GM04504 (cell line): ENCODE data around the gene SLC25A24.
"Not testable (repeated sequence)": the region's sequence is repeated elsewhere in the genome, so short reads cannot be mapped to it uniquely, and the experiment has no call there.

ENCODE experiments used
- DNase-seq: peaks from one replicate; pipeline ENCODE4 v3.0.0-alpha.2; 2012; ENCODE audit warnings: low read depth

Gene SLC25A24

DNA sequence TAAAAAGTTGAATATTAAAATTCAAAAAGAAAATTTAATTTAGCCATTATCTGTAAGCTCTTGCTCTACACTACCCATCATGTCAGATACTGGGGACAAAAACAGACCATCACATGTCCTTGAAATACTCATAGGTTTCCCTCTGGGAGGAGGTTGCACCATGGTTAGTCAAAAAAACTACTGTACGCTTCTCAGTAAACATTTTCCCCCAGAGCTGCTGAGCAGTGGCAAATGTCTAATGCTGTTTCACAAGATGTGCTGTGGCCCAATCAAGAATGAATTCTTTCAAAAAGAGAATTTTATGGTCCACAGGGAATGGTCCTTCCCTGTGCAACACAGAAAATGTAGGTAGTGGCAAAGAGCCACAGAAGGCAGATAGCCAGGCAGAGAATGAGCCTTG lies 6.1 kb downstream of the SLC25A24 start:
- no peak for DNase-seq

DNA sequence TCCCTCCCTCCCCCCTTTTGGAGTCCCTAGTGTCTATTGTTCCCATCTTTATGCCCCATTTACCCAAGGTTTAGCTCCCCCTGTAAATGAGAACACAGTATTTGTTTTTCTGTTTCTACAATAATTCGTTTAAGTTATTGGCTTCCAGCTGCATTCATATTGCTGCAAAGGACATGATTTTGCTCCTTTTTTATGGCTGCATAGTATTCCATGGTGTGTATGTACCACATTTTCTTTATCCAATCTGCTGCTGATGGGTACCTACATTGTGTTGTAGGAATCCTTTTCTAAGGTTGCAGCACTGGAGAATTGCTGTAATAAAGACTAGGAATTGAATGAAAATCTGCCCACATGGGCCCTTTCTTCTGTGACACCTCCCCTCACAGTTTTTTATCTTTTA lies 6.8 kb downstream of the SLC25A24 start:
- no peak for DNase-seq

DNA sequence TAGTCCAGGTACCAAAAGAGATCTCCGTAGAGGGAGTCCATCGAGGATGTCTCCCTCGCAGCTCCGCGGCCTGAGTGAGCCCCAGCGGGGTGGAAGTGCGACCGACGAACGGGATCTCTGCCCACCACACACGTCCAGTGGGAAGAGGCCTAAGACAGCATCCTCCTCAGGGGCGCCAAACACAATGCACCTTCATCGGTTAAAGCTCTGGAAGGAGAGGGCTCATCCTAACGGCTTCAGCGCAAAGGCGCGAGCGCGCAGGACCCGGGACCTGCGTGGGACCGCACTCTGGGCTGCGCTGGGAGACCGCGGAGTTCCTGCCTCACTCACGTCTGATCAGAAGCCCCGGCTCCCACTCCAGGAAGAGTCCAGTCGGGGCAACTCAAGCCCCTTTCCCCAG lies 7.6 kb downstream of the SLC25A24 start:
- DNase-seq = no peak

DNA sequence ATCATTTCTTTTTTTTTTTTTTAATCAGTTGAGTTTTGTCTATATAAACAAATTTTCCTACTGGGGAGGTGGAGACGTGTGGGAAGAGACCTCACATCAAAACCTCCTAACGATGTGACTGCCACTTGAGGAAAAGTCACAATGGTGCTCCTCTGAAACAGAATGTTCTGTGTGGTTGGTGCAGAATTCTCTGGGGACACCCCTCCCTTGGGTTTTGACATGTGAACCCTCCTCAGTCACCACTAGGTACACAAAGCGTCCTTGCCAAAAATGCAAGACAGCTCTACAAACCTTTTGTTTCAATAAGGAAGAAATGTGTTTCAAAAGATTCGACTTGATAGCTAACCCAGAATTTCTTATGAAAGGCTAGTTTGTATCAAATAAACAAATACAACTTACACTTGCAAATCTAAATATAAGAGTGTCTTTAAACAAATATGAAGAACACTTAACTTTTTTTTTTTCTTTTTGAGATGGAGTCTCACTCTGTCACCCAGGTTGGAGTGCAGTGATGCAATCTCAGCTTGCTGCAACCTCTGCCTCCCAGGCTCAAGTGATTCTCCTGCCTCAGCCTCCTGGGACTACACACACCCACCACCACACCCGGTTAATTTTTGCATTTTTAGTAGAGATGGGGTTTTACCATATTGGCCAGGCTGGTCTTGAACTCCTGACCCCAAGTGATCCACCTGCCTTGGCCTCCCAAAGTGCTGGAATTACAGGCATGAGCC lies 9.3 kb downstream of the SLC25A24 start:
- DNase-seq = no peak

DNA sequence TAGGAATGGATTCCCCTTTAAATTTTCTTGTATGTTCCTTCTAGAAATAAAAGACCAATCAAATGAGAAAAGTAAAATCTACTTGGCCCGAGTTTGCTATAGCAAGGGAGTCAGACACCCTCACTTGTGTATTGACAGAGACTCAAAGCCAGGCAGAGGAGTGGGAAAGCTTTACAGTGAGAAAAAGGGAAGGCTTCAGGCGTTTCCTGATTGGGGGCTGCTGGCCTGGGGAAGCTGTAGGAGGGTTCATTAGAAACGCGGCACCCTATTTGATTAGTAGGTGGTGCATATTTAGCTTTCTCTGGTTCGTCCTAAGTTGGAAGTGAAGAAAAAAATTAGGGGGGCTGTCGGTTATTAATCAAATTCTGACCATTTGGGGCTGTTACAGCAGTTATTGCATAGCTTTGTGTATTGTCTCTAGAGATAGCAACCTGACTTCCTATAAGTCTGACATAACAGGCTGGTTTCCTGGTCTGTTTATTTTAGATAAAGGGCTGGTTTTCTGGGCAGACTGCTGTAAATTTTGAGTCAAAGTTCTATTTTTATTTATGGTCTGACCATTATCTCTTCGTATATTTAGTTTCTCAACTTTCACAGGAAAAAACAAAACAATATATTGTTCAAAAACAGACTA lies 10.0 kb downstream of the SLC25A24 start:
- no peak for DNase-seq

DNA sequence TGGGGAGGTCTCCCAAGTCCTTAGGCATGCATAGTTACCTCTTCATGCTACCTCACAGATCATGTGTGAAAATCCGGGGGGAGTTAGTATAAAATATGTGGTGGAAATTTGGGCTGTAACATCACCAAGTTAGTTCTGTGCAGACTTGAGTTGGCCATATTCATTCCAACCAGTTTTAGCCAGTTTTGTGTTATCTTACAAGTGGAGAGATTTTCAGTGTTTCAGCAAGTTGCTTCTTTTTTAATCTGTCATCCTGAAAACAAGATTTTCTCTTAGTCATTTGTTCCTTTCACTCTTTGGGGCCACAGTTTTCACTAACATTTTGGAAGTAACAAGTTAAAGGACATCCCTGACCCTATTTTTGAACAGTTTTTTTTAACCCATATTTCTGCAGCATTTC lies 11.3 kb downstream of the SLC25A24 start:
- no peak for DNase-seq

DNA sequence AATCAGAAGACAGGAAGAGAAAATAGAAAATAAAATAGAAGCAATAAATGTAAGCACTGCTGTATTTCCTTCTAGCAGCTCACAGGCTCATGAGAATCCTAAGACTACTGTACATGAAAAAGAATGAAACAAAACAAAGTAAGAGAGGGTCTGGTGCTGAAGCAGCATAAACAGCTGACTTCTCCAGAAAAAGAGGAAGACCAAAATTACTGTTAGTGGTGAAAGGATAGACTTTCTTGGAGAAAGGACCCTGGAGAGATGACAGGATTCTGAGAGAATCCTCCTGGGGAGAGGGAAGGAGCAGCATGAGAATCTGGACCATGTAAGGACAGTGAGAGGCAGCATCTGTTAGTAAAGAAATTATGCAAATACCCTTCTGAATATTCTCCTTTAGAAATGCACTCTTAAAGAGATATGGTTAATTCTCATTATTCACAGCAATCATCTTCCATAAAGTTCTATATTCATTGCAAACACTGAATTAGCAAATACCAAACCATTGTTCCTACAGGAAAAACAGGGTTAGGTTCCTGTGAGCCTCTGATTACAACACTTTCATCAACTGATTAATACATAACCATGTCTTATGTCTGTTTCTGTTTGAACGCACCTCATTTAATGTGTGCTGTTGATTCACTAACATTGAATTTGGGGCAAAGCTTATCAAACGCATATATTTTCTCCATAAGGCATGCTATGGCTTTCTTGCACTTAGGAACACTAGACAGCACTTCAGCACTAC lies 17.0 kb downstream of the SLC25A24 start:
- no peak for DNase-seq

DNA sequence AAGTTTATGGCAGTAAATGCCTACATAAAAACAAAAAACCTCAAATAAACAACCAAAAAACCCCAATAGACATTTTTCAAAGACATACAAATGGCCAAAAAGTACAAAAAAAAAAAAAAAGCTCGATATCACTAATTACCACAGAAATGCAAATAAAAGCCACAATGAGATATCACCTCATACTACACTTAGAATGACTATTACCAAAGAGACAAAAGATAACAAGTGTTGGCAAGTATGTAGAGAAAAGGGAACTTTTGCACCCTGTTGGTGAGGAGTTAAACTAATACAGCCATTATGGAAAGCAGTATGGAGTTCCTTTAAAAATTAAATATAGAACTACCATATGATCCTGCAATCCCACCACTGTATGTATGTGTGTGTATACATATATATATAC lies 21.1 kb downstream of the SLC25A24 start:
- no peak for DNase-seq

DNA sequence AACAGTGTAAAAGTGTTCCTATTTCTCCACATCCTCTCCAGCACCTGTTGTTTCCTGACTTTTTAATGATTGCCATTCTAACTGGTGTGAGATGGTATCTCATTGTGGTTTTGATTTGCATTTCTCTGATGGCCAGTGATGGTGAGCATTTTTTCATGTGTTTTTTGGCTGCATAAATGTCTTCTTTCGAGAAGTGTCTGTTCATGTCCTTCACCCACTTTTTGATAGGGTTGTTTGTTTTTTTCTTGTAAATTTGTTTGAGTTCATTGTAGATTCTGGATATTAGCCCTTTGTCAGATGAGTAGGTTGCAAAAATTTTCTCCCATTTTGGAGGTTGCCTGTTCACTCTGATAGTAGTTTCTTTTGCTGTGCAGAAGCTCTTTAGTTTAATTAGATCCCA lies 37.7 kb downstream of the SLC25A24 start:
- DNase-seq = not testable (repeated sequence)

DNA sequence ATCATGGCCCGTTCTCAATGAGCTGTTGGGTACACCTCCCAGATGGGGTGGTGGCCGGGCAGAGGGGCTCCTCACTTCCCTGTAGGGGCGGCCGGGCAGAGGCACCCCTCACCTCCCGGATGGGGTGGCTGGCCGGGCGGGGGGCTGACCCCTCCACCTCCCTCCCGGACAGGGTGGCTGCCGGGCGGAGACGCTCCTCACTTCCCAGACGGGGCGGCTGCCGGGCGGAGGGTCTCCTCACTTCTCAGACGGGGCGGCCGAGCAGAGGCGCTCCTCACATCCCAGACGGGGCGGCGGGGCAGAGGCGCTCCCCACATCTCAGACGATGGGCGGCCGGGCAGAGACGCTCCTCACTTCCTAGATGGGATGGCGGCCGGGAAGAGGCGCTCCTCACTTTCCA lies 40.2 kb downstream of the SLC25A24 start:
- not testable (repeated sequence) for DNase-seq

DNA sequence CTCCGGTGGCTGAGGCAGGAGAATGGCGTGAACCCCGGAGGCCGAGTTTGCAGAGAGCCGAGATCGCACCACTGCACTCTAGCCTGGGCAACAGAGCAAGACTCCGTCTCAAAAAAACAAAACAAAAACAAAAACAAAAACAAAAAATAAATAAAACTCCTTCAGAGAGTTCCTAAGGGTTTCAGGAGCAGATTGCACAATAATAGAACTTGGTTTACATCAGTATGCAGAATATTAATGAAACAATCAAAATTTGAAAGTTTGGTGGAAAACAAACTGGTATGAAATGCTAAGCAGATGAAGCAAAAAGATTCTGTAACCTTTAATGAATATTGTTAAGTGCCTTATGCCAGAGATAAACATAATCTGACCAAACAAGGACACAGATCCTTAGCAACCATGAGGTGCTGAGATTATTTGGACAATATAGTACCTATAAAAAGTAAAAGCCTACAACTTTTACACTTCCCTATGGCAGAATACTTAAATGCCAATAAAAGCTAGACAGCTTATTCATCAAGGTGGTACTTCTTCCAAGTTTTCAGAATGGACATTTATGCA lies 41.2 kb downstream of the SLC25A24 start:
- DNase-seq = no peak

DNA sequence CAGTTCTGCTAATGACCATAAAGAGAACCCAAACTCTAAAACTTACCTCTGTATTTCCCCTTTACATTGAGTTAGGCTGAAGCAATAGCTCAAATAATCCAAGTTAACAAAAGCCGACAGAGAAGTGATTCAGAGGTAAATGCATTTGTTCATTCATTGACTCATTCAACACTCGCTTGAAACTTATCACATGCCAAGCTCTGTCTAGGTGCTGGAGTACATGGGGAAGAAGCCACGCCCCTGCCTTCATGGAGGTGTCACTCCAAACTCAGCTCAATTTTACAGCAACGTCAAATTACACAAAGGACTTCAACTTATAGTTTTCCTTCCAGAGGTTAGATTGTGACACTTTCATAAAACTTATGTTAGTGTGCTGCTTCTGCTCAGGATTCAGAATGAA lies 45.8 kb downstream of the SLC25A24 start:
- DNase-seq = no peak

DNA sequence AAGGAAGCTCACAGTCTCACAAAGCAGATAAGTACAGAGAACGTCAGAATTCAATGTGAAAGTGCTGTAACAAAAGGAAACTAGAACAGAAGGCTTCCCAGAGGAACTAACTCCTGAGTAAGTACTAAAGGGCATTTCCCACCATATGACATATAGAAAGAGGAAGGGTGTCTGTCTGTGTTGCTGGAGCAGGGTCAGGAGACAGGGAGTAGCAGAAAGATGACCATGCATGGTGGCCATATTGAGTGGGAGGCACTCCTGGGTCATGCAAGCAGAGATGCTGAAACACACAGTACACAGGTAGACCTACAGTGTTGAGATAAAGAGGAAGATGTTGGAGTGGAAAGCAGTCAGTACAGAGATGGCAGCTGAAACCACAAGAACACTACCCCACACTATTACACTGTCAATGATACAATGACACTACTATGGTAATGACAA lies 47.3 kb downstream of the SLC25A24 start:
- no peak for DNase-seq

DNA sequence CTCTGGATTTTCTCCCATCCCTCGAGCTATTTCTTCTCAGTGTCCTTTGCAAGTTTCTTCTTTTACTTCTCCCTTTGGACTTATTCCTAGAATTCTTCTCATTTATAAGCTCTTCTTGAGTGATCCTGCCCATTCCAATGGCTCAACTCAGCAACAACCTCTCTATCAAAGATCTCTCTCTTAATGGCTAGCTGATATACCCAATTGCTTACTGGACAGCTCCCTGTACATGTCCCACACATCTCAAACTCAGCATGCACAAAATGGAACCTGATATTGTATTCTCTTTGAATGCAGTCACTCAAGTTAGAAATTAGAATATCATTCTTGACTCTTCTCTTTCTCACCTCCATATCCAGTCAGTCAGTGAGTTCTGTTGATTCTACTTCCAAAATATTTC lies 48.6 kb downstream of the SLC25A24 start:
- no peak for DNase-seq

DNA sequence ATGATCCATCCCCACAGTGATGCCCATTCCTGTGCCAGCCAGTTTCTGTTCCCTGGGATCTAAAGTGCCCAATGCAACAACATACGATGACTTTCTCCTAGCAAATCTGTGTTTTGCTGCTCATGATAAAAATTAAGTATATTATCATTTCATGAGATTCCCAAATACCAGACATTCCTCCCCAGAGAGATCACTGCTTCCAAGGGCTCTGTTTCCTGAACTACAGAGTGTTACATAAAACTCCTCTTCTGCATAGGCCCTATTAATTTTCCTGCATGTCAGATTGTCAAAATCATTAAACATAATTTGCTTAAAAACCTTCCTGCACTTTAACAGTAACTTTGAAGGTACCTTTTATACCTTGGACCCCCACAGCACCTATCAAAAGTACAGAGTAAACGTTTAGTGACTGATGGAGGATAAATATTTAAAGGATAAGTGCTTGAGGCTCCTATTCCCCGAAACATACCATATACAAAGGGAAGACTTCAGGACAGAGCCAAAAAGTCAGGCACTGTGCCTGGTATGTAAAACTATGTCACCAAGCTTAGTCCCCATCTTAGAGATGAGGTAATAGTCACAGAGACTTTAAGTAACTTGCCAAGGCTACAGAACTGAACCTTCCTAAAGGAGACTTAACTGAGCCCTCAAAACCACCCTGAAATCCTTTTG lies 50.2 kb downstream of the SLC25A24 start:
- no peak for DNase-seq

DNA sequence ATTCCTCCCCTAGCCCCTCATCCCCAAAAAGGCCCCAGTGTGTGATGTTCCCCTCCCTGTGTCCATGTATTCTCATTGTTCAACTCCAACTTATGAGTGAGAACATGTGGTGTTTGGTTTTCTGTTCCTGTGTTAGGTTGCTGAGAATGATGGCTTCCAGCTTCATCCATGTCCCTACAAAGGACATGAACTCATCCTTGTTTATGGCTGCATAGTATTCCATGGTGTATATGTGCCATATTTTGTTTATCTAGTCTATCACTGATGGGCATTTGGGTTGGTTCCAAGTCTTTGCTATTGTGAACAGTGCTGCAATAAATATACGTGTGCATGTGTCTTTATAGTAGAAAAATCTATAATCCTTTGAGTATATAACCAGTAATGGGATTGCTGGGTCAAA lies 55.6 kb downstream of the SLC25A24 start:
- not testable (repeated sequence) for DNase-seq

DNA sequence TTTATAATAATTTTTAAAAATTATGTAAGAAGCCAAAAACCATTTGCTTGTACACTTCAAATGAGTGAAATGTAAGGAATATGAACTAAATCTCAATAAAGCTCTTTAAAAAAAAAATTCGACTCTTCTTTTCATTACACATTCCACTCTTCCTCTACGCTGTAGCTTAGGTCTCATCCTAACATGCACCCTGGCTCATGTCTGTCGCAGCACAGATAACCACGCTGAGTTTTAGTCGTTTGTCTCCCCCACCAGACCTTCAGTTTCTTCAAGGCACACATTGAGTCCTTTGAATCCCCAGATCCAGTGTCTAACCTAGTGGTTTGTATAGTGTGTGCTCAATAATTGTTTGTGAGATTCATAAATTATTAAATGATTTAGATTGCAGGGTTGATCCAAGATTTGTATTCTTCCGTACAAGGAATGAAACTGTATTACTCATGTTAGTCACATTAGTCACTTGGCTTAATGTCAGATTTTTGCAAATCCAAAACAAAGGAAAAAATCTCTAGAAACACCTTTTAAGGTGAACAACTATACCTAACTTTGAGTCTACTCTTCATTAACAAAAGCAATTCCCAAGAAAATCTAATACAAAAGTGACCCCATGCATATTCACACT lies 57.3 kb downstream of the SLC25A24 start:
- DNase-seq = no peak

DNA sequence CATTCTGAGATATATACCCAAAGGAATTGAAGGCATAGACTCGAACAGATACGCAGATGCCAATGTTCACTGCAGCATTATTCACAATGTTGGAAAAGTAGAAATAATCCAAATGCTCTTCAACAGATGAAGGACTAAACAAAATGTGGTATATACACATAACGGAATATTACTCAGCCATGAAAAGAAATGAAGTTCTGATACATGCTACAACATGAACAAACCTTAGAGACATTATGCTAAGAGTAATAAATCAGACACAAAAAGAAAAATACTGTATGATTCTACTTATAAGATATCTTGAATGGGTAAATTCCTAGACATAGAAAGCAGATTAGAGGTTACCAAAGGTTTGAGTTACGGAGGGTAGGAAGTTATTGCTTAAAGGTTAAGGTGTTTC lies 57.9 kb downstream of the SLC25A24 start:
- no peak for DNase-seq

DNA sequence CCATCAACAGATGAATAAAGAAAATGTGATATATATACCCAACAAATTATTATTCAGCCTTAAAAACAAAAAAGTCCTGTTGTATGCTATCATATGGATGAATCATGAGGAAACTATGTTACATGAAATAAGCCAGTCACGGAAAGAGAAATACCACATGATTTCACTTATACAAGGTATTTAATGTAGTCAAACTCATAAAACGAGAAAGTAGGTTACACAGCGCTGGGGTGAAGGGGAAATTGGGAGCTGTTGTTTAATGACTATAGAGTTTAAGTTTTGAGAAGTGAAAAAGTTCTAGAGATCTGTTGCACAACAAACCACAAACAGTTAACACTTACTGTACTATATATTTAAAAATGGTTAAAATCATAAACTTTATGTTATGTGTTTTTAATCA lies 58.5 kb downstream of the SLC25A24 start:
- DNase-seq = no peak

DNA sequence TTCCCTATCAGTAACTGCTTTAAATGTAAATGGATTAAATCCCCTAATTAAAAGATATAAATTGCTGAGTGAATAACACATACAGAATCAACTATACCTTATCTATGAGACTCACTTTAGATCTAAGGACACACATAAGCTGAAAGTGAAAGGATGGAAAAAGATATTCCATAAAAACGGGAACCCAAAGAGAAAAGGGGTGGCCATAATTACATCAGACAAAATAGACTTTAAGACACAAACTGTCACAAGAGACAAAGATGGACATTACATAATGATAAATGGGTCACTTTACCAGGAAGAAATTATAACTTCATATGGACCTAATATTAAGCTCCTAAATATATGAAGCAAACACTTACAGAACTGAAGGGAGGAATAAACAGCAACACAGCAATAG lies 59.2 kb downstream of the SLC25A24 start:
- DNase-seq = no peak

DNA sequence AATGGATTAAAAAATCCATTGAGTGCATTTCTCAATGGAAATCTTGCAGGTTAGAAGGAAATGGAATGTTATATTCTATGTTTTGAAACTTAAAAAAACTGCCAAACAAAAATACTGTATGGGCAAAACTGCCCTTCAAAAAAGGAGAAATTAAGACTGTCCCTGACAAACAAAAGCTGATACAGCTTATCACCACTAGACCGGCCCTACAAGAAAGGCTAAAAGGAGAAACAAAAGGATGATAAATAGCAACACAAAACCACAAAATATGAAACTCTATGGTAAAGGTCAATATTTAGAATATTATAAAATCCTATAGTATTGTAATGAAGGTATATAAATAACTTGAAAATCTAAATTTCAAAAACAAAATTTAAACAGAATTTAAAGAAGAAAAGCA lies 60.0 kb downstream of the SLC25A24 start:
- no peak for DNase-seq

DNA sequence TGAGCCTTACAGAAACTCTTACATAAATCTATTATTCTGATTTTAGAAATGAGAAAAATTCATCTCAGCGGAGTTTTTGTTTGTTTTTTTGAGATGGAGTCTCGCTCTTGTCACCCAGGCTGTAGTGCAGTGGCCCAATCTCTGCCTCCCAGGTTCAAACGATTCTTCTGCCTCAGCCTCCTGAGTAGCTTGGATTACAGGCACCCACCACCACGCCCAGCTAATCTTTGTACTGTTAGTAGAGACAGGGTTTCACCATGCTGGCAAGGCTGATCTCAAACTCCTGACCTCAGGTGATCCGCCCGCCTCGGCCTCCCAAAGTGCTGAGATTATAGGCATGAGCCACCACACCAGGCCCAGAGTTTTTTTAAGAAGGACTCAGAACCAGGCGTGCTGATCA lies 60.6 kb downstream of the SLC25A24 start:
- DNase-seq = not testable (repeated sequence)
